HEK293 (cell line): Measurements from ENCODE around the gene PCTP.

Source experiments
- KLF17 ChIP-seq: fragments of 450-650 bp; formaldehyde crosslinking; IDR thresholded peaks from 2 replicates; pipeline ENCODE4 v1.5.1; 2016; ENCODE audit warnings: missing biosample characterization, missing genetic modification characterization
- PATZ1 ChIP-seq: fragments of 450-650 bp; formaldehyde crosslinking; IDR thresholded peaks from 2 replicates; pipeline ENCODE4 v1.5.1; 2016; ENCODE audit warnings: missing biosample characterization, missing genetic modification characterization
- PRDM4 ChIP-seq: fragments of 450-650 bp; formaldehyde crosslinking; IDR thresholded peaks from 2 replicates; pipeline ENCODE4 v1.5.1; 2017; ENCODE audit warnings: missing biosample characterization, missing genetic modification characterization
- RBAK ChIP-seq: fragments of 450-650 bp; formaldehyde crosslinking; IDR thresholded peaks from 2 replicates; pipeline ENCODE4 v1.5.1; 2016; ENCODE audit warnings: missing biosample characterization, missing genetic modification characterization
- SCRT2 ChIP-seq: fragments of 450-650 bp; formaldehyde crosslinking; IDR thresholded peaks from 2 replicates; pipeline ENCODE4 v1.5.1; 2016; ENCODE audit warnings: missing biosample characterization, missing genetic modification characterization
- SP7 ChIP-seq: fragments of 450-650 bp; formaldehyde crosslinking; IDR thresholded peaks from 2 replicates; pipeline ENCODE4 v1.5.1; 2016; ENCODE audit warnings: missing biosample characterization, missing genetic modification characterization
- ZBTB11 ChIP-seq: fragments of 450-650 bp; formaldehyde crosslinking; conservative IDR thresholded peaks from 2 replicates; pipeline ENCODE4 v1.5.1; 2016; ENCODE audit warnings: low read depth, missing biosample characterization, missing genetic modification characterization
- ZBTB20 ChIP-seq: fragments of 450-650 bp; formaldehyde crosslinking; IDR thresholded peaks from 2 replicates; pipeline ENCODE4 v1.5.1; 2016; ENCODE audit warnings: missing biosample characterization, missing genetic modification characterization
- ZNF335 ChIP-seq: fragments of 450-650 bp; formaldehyde crosslinking; conservative IDR thresholded peaks from 2 replicates; pipeline ENCODE4 v1.5.1; 2016; ENCODE audit warnings: missing biosample characterization, missing genetic modification characterization
- ZNF341 ChIP-seq: fragments of 450-650 bp; formaldehyde crosslinking; IDR thresholded peaks from 2 replicates; pipeline ENCODE4; 2016; ENCODE audit warnings: low read depth, missing biosample characterization, missing genetic modification characterization
- ZNF366 ChIP-seq: fragments of 450-650 bp; formaldehyde crosslinking; conservative IDR thresholded peaks from 2 replicates; pipeline ENCODE4 v1.5.1; 2016; ENCODE audit warnings: missing biosample characterization, missing genetic modification characterization
- ZNF658 ChIP-seq: fragments of 450-650 bp; formaldehyde crosslinking; IDR thresholded peaks from 2 replicates; pipeline ENCODE4; 2016; ENCODE audit warnings: missing biosample characterization, missing genetic modification characterization
- ZNF776 ChIP-seq: fragments of 450-650 bp; formaldehyde crosslinking; IDR thresholded peaks from 2 replicates; pipeline ENCODE4 v1.5.0; 2017; ENCODE audit warnings: missing biosample characterization, missing genetic modification characterization, borderline replicate concordance
- ZNF792 ChIP-seq: fragments of 450-650 bp; formaldehyde crosslinking; IDR thresholded peaks from 2 replicates; pipeline ENCODE4 v1.5.1; 2016; ENCODE audit warnings: missing biosample characterization, missing genetic modification characterization
- TF ChIP-seq, protein P1 (sequence below): fragments of 450-650 bp; formaldehyde crosslinking; IDR thresholded peaks from 2 replicates; pipeline ENCODE4 v1.5.1; 2016; ENCODE audit warnings: missing biosample characterization, missing genetic modification characterization, low read depth
- TF ChIP-seq, protein P2 (sequence below): fragments of 450-650 bp; formaldehyde crosslinking; IDR thresholded peaks from 2 replicates; pipeline ENCODE4 v1.5.1; 2016; ENCODE audit warnings: missing biosample characterization, missing genetic modification characterization

PCTP gene

DNA sequence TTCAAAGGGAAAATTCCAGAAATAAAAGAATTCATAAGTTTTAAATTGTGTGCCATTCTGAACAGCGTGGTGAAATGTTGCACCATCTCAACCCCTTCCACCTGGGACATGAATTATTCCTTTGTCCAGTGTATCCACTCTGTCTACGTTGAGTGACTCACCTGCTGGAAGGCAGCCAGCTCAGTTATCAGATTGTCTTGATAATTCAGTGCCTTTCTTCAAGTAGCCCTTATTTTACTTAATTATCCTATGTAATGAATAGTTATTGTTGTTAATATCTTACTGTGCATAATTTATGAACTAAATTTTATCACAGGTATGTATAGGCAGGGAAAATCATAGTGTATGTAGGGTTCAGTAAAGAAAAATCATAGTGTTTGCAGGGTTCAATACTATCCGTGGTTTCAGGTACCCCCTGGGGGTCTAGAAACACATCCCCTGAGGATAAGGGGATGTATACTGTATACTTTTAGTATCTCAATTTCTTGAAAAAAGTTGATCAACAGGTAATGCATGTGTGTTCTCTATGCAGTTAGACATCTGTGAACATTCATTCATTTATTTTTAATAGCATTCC is 7.7 kb upstream of the PCTP start (continued):
- TF ChIP-seq PRDM4 (tag by site-specific recombination) = peak; percentile 88
- TF ChIP-seq SP7 (tag by site-specific recombination) = peak; percentile 39; the same call in 1 of the 2 replicates
- TF ChIP-seq SCRT2 (tag by site-specific recombination) = 0 out of 2 replicates have a peak, but pooled peaks have one; percentile 39
- TF ChIP-seq ZNF792 = no peak
- TF ChIP-seq KLF17 = no peak
- no peak for TF ChIP-seq RBAK
- TF ChIP-seq ZNF366 (tag by site-specific recombination) = peak; percentile 64; the same call in 1 of the 2 replicates
- TF ChIP-seq ZNF341 (tag by site-specific recombination) = no peak
- TF ChIP-seq ZNF658 (tag by site-specific recombination) = no peak
- TF ChIP-seq, protein P1, sequence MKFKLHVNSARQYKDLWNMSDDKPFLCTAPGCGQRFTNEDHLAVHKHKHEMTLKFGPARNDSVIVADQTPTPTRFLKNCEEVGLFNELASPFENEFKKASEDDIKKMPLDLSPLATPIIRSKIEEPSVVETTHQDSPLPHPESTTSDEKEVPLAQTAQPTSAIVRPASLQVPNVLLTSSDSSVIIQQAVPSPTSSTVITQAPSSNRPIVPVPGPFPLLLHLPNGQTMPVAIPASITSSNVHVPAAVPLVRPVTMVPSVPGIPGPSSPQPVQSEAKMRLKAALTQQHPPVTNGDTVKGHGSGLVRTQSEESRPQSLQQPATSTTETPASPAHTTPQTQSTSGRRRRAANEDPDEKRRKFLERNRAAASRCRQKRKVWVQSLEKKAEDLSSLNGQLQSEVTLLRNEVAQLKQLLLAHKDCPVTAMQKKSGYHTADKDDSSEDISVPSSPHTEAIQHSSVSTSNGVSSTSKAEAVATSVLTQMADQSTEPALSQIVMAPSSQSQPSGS (tag by site-specific recombination) = no peak
- no peak for TF ChIP-seq ZBTB11
- TF ChIP-seq, protein P2, sequence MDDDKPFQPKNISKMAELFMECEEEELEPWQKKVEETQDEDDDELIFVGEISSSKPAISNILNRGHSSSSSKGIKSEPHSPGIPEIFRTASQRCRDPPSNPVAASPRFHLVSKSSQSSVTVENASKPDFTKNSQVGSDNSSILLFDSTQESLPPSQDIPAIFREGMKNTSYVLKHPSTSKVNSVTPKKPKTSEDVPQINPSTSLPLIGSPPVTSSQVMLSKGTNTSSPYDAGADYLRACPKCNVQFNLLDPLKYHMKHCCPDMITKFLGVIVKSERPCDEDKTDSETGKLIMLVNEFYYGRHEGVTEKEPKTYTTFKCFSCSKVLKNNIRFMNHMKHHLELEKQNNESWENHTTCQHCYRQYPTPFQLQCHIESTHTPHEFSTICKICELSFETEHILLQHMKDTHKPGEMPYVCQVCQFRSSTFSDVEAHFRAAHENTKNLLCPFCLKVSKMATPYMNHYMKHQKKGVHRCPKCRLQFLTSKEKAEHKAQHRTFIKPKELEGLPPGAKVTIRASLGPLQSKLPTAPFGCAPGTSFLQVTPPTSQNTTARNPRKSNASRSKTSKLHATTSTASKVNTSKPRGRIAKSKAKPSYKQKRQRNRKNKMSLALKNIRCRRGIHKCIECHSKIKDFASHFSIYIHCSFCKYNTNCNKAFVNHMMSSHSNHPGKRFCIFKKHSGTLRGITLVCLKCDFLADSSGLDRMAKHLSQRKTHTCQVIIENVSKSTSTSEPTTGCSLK = no peak
- no peak for TF ChIP-seq ZNF335 (tag by site-specific recombination)
- no peak for TF ChIP-seq ZNF776 (tag by site-specific recombination)
- TF ChIP-seq PATZ1 (tag by site-specific recombination) = no peak
- peak; percentile 58; the same call in 1 of the 2 replicates for TF ChIP-seq ZBTB20 (tag by site-specific recombination)
